Ectodermal cell (in vitro differentiated cells): ENCODE measurements around the gene HDAC3.

Experiments used
- H3K27ac ChIP-seq: 2 replicates; pipeline ENCODE4 v1.7.0; 2013; ENCODE audit warnings: mild to moderate bottlenecking, low read depth, low read length; ENCODE audit not compliant: insufficient read depth, poor library complexity, severe bottlenecking
- H3K27me3 ChIP-seq: 2 replicates; pipeline ENCODE4 v1.7.0; 2013; ENCODE audit warnings: mild to moderate bottlenecking, low read length; ENCODE audit not compliant: insufficient read depth, control insufficient read depth, poor library complexity, severe bottlenecking
- H3K36me3 ChIP-seq: one replicate; pipeline ENCODE4 v1.7.0; 2013; ENCODE audit warnings: low read length; ENCODE audit not compliant: control insufficient read depth, insufficient read depth
- H3K4me1 ChIP-seq: one replicate; pipeline ENCODE4 v1.7.0; 2013; ENCODE audit warnings: low read length; ENCODE audit not compliant: control insufficient read depth, insufficient read depth
- H3K4me3 ChIP-seq: 2 replicates; pipeline ENCODE4 v1.7.0; 2013; ENCODE audit warnings: low read depth, low read length, control low read depth; ENCODE audit not compliant: insufficient read depth
- H3K9me3 ChIP-seq: 2 replicates; pipeline ENCODE4 v1.7.0; 2013; ENCODE audit warnings: mild to moderate bottlenecking, low read length, moderate library complexity; ENCODE audit not compliant: control insufficient read depth
- WGBS, 2 experiments: methylation state at CpG; one replicate each; pipeline ENCODE4 v1.1.7; 2013; ENCODE audit warnings: missing lambda C conversion rate in 2 of 2; 5-methylcytosine and 5-hydroxymethylcytosine counted together

The HDAC3 gene

DNA sequence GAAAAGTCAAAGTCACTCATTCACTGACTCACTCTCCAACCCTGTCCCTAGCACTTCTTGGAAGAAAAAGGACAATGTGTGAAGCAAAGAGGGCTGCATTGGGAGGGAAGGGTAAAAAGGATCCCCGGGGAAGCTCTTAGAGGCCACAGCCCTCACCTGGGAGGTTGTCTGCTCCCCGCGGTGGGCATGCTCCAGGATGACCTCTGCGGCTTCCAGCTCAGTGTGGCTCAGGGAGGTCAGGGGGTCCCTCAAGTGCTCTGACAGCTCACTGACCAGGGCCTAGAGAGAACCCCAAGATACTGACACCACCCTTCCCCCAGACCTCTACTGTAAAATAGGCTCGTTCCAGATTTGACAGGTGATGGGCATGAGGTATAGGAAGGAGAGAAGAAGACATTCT lies 10.6 kb upstream of the HDAC3 start:
- 87 to 90% methylated on average over 4 to 5 of the region's 5 CpGs for WGBS, 2 experiments
- H3K4me1 ChIP-seq = no peaks in the 10 kb centered on the region
- no peaks in the 10 kb centered on the region for H3K9me3 ChIP-seq
- no peak overlapping the region for H3K4me3 ChIP-seq
- H3K27ac ChIP-seq = no peak overlapping the region
- H3K36me3 ChIP-seq = no peaks in the 10 kb centered on the region
- H3K27me3 ChIP-seq = peaks cover 13% of the 10 kb centered on the region

- no peak overlapping the region for H3K4me3 ChIP-seq
- H3K27ac ChIP-seq = no peak overlapping the region
- peaks cover 5% of the 10 kb centered on the region for H3K27me3 ChIP-seq
- no peaks in the 10 kb centered on the region for H3K4me1 ChIP-seq
- WGBS, 2 experiments = 88 to 95% methylated on average over 6 of the region's 6 CpGs
- no peaks in the 10 kb centered on the region for H3K36me3 ChIP-seq
- no peaks in the 10 kb centered on the region for H3K9me3 ChIP-seq
These were observed 9.4 kb upstream of the HDAC3 start for GRCh38 chr5:141646026-141646425.

DNA sequence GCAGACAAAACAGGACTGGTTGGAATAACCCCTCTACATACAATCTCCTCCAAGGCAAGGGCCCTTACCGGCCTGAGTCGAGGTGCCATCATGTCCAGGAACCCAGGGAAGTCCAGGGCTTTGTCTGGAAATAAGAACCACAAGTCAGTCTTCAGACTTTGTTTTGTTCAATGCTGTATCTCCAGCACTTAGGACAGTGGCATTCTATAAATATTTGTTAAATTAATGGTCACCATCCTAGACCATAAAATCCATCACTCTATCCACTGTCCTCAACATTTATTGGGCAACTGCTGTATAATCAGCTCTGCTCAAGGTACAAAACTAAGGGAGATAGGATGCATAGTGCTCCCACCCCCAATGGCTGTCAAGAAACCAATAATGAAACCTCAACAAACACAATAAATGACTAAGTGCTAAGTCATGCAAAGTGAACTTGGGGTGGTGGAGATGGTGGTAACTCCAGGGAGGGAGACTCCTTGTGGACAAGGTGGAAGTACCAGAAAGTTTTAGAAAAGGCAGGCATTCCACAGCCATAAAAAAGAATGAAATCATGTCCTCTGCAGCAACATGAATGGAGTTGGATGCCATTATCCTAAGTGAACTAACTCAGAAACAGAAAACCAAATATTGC lies 5.1 kb upstream of the HDAC3 start:
- H3K4me1 ChIP-seq = no peaks in the 10 kb centered on the region
- H3K9me3 ChIP-seq = no peaks in the 10 kb centered on the region
- WGBS, 2 experiments = 88 to 96% methylated on average over 2 of the region's 2 CpGs

DNA sequence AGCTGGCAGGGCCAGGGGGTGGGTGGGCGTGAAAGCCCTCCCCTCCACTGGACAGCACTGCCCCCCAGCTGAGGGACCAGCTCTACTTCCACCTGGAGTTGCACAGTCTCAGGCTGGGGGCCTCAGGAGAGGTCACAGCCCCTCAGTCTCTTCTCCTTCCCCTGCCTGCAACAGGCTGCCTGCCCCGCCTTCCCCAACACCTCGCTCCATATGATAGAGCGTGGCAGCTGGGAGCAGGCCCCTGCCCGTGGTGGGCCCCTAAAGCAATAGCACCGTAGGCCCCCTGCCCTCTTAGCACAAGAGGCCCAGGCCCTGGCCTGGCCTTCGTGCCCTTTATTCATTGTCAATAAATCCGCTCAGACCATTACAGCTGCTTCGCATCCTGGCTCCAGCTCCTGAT lies 4.0 kb upstream of the HDAC3 start:
- H3K27ac ChIP-seq = no peak overlapping the region
- 91 to 92% methylated on average over 9 of the region's 9 CpGs for WGBS, 2 experiments
- H3K4me1 ChIP-seq = peaks cover 1% of the 10 kb centered on the region
- H3K9me3 ChIP-seq = no peaks in the 10 kb centered on the region
- H3K27me3 ChIP-seq = peaks cover 21% of the 10 kb centered on the region
- no peaks in the 10 kb centered on the region for H3K36me3 ChIP-seq
- no peak overlapping the region for H3K4me3 ChIP-seq

More for the DNA sequence above, 5.1 kb upstream of the HDAC3 start:
- Histone ChIP-seq H3K4me3 (no peak overlapping the region), H3K27me3 (peaks cover 21% of the 10 kb centered on the region), H3K27ac (no peak overlapping the region), H3K36me3 (no peaks in the 10 kb centered on the region)

GRCh38 chr5:141640051-141640415 lies 3.4 kb upstream of the HDAC3 start:
- Histone ChIP-seq H3K36me3 (no peaks in the 10 kb centered on the region), H3K27me3 (peaks cover 21% of the 10 kb centered on the region), H3K9me3 (no peaks in the 10 kb centered on the region), H3K4me3 (no peak overlapping the region), H3K4me1 (peaks cover 4% of the 10 kb centered on the region), H3K27ac (no peak overlapping the region)
- WGBS, 2 experiments = 87 to 90% methylated on average over 3 of the region's 3 CpGs

GRCh38 chr5:141639357-141640050 lies 2.9 kb upstream of the HDAC3 start:
- 86 to 91% methylated on average over 12 of the region's 12 CpGs for WGBS, 2 experiments
- Histone ChIP-seq H3K27me3 (peaks cover 21% of the 10 kb centered on the region), H3K36me3 (no peaks in the 10 kb centered on the region), H3K4me1 (peaks cover 4% of the 10 kb centered on the region), H3K9me3 (no peaks in the 10 kb centered on the region), H3K4me3 (no peak overlapping the region), H3K27ac (no peak overlapping the region)

DNA sequence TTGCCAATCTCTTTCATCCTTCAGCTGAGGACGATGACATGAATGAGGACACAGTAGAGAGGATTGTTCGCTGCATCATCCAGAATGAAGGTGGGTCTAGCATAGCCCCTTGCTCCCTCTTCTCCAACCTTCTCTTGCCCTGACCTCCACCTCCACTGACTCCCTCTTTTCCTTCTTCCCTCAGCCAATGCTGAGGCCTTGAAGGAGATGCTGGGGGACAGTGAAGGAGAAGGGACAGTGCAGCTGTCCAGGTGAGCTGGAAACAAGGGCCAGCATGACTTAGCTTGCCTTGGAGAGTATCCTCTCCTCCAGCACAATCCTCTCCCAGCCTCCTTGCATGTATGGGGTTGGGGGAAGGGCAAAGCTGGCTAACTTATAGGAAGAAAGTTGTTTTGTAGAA lies 2.1 kb upstream of the HDAC3 start:
- no peak overlapping the region for H3K4me3 ChIP-seq
- no peak overlapping the region for H3K27ac ChIP-seq
- 95 to 100% methylated on average over 2 of the region's 2 CpGs for WGBS, 2 experiments
- no peaks in the 10 kb centered on the region for H3K36me3 ChIP-seq
- peaks cover 21% of the 10 kb centered on the region for H3K27me3 ChIP-seq
- peaks cover 4% of the 10 kb centered on the region for H3K4me1 ChIP-seq
- no peaks in the 10 kb centered on the region for H3K9me3 ChIP-seq

- peak overlapping the region; percentile 74 for H3K4me3 ChIP-seq
- no peaks in the 10 kb centered on the region for H3K36me3 ChIP-seq
- peaks cover 21% of the 10 kb centered on the region for H3K27me3 ChIP-seq
- no peaks in the 10 kb centered on the region for H3K9me3 ChIP-seq
- no peak overlapping the region for H3K27ac ChIP-seq
- WGBS, 2 experiments = 8 to 9% methylated on average over 40 of the region's 40 CpGs
- H3K4me1 ChIP-seq = peaks cover 4% of the 10 kb centered on the region
These were observed 1.2 kb upstream of the HDAC3 start for GRCh38 chr5:141637767-141638419.

DNA sequence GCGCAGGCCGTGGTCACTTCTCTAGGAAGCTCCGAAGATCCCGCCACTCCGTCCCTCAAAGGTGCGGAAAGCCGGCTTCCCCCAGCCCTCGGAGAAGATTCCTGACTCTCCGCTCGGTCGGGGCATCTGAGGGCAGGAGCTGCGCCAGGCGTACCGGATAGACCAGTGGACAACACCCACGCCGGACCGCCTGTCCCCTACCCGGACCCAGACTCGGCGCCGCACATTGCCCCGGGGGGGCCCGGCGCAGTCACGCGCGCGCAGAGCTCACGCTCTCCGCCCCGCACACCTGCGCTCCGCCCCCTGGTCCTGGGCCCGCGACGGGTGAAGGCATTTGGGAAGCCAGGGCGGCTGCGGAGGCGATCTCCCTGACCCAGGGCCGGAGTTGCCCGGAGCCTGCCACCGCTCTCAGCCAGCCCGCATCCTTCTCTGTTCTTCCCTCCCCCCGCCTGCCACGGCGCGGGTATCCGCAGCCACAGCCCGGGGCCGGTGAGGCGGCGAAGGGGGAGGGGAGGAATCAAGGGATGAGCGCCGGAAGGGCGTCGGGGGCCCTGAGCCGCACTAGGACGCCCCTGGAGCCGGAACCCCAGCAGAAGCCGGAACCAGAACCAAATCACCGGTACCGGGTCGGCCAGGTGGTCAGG lies 596 bp upstream of the HDAC3 start:
- WGBS, 2 experiments = 1% methylated on average over 62 to 63 of the region's 63 CpGs

GRCh38 chr5:141636106-141636412 lies 590 bp downstream of the HDAC3 start:
- WGBS, 2 experiments = 15 to 18% methylated on average over 4 of the region's 4 CpGs
- H3K27ac ChIP-seq = no peak overlapping the region
- H3K4me1 ChIP-seq = peaks cover 4% of the 10 kb centered on the region
- H3K4me3 ChIP-seq = peak overlapping the region; percentile 74
- no peaks in the 10 kb centered on the region for H3K36me3 ChIP-seq
- H3K9me3 ChIP-seq = no peaks in the 10 kb centered on the region
- H3K27me3 ChIP-seq = peaks cover 21% of the 10 kb centered on the region

More for the DNA sequence above, 596 bp upstream of the HDAC3 start:
- Histone ChIP-seq H3K4me1 (peaks cover 4% of the 10 kb centered on the region), H3K27me3 (peaks cover 21% of the 10 kb centered on the region), H3K9me3 (no peaks in the 10 kb centered on the region), H3K4me3 (peak overlapping the region; percentile 74), H3K36me3 (no peaks in the 10 kb centered on the region), H3K27ac (no peak overlapping the region)
